Measurements from ENCODE around the gene ORAI2.
"Not testable (repeated sequence)": the region's sequence is repeated elsewhere in the genome, so short reads cannot be mapped to it uniquely, and the experiment has no call there.

- not testable (repeated sequence) for TF ChIP-seq CTCF, POLR2AphosphoS5 (IDR thresholded peaks at IDR 0.05)
These were observed 28.6 kb upstream of the ORAI2 start for GRCh38 chr7:102404862-102405188.
